ENCODE data around the gene PTCSC3.

GRCh38 chr14:36094963-36095362, 81.6 kb downstream of the PTCSC3 start:
- TF ChIP-seq CTCF (IDR thresholded peaks at IDR 0.05; ENCODE audit: low read length) (no peak), EZH2 (IDR thresholded peaks at IDR 0.05; ENCODE audit: borderline replicate concordance, low read length) (no peak)

Data from OCI-LY1 (cell line).